GM18520 (cell line): ENCODE measurements around the gene CCDC154.

Experiments used
- ATAC-seq: cut with Tn5 transposase; IDR thresholded peaks from one replicate; pipeline ENCODE4 v1.9.1; 2021; ENCODE audit not compliant: unreplicated experiment

The CCDC154 gene

GRCh38 chr16:1438229-1439057, 5.9 kb downstream of the CCDC154 start:
- no peak for ATAC-seq

- no peak for ATAC-seq
Measured at GRCh38 chr16:1437606-1438005, 6.8 kb downstream of the CCDC154 start.

- no peak for ATAC-seq
Measured at GRCh38 chr16:1436731-1437355, 7.5 kb downstream of the CCDC154 start.

- no peak for ATAC-seq
Measured at GRCh38 chr16:1435921-1436697, 8.2 kb downstream of the CCDC154 start.

GRCh38 chr16:1434644-1435592, 9.4 kb downstream of the CCDC154 start:
- ATAC-seq = no peak

- no peak for ATAC-seq
Measured at GRCh38 chr16:1433756-1434155, 10.6 kb downstream of the CCDC154 start.

- no peak for ATAC-seq
Measured at GRCh38 chr16:1433263-1433560, 11.1 kb downstream of the CCDC154 start.

- ATAC-seq = no peak
Measured at GRCh38 chr16:1432388-1433262, 11.7 kb downstream of the CCDC154 start.

- ATAC-seq = no peak
Measured at GRCh38 chr16:1431497-1432270, 12.7 kb downstream of the CCDC154 start.

- no peak for ATAC-seq
Measured at GRCh38 chr16:1430759-1431496, 13.4 kb downstream of the CCDC154 start, which contains the start of gene PERCC1. TSS of gene PERCC1 (plus strand) at chr16:1431078. CDS start at chr16:1432594, 1,516 bp downstream.

GRCh38 chr16:1430214-1430758, 14.1 kb downstream of the CCDC154 start:
- ATAC-seq = no peak

- ATAC-seq = no peak
Measured at GRCh38 chr16:1429631-1430030, 14.7 kb downstream of the CCDC154 start.

GRCh38 chr16:1429012-1429411, 15.3 kb downstream of the CCDC154 start:
- ATAC-seq = no peak

GRCh38 chr16:1428511-1428910, 15.8 kb downstream of the CCDC154 start:
- ATAC-seq = no peak

- no peak for ATAC-seq
Measured at GRCh38 chr16:1427473-1428461, 16.6 kb downstream of the CCDC154 start.

- no peak for ATAC-seq
Measured at GRCh38 chr16:1426734-1427471, 17.5 kb downstream of the CCDC154 start.
